ENCODE measurements around the gene ZNF333.

ZNF333 gene

GRCh38 chr19:14767466-14767971 is 77.7 kb downstream of the ZNF333 start:
- DNase-seq (ENCODE audit: low read depth, low spot score), result no peak
- H3K4me3 ChIP-seq (ENCODE audit: low read depth, low read length), result no peak overlapping the region
- TF ChIP-seq CTCF (IDR thresholded peaks at IDR 0.05; ENCODE audit: insufficient read depth, low read length, missing control alignments), result no peak
- POLR2A ChIA-PET, result no interaction called here
- CTCF ChIA-PET, result no interaction called here

GRCh38 chr19:14768001-14768400 is 78.2 kb downstream of the ZNF333 start:
- TF ChIP-seq CTCF (IDR thresholded peaks at IDR 0.05; ENCODE audit: insufficient read depth, low read length, missing control alignments), result no peak
- ChIA-PET CTCF (no interaction called here), POLR2A (no interaction called here)
- H3K4me3 ChIP-seq (ENCODE audit: low read depth, low read length), result no peak overlapping the region
- no peak for DNase-seq (ENCODE audit: low read depth, low spot score)

- H3K4me3 ChIP-seq (ENCODE audit: low read depth, low read length), result no peak overlapping the region
- POLR2A ChIA-PET, result no interaction called here
Observed at GRCh38 chr19:14769201-14769600, 79.4 kb downstream of the ZNF333 start.

GRCh38 chr19:14770136-14770535 is 80.3 kb downstream of the ZNF333 start:
- no peak overlapping the region for H3K4me3 ChIP-seq (ENCODE audit: low read depth, low read length)
- TF ChIP-seq CTCF (IDR thresholded peaks at IDR 0.05; ENCODE audit: insufficient read depth, low read length, missing control alignments), result no peak
- ChIA-PET POLR2A (no interaction called here), CTCF (no interaction called here)
- DNase-seq (ENCODE audit: low read depth, low spot score), result no peak

More at GRCh38 chr19:14769201-14769600, 79.4 kb downstream of the ZNF333 start:
- TF ChIP-seq CTCF (IDR thresholded peaks at IDR 0.05; ENCODE audit: insufficient read depth, low read length, missing control alignments), result no peak
- CTCF ChIA-PET, result no interaction called here
- no peak for DNase-seq (ENCODE audit: low read depth, low spot score)

GRCh38 chr19:14770944-14771839 is 81.3 kb downstream of the ZNF333 start:
- ChIA-PET POLR2A (no interaction called here), CTCF (interaction anchor here (0.7 kb wide), 1 partner anchor 15 kb away, joined by 3 read pairs; no protein-coding TSS in a partner anchor)
- H3K4me3 ChIP-seq (ENCODE audit: low read depth, low read length), result no peak overlapping the region
- TF ChIP-seq CTCF (IDR thresholded peaks at IDR 0.05; ENCODE audit: insufficient read depth, low read length, missing control alignments), result no peak
- no peak for DNase-seq (ENCODE audit: low read depth, low spot score)

GRCh38 chr19:14772467-14772866 is 82.6 kb downstream of the ZNF333 start:
- ChIA-PET POLR2A (no interaction called here), CTCF (no interaction called here)

More at GRCh38 chr19:14772467-14772866, 82.6 kb downstream of the ZNF333 start:
- DNase-seq (ENCODE audit: low read depth, low spot score), result no peak
- TF ChIP-seq CTCF (IDR thresholded peaks at IDR 0.05; ENCODE audit: insufficient read depth, low read length, missing control alignments), result no peak
- H3K4me3 ChIP-seq (ENCODE audit: low read depth, low read length), result no peak overlapping the region
